Anterior cingulate cortex (tissue), 58 donors: ENCODE data around the gene CYP4F12.
"Not testable (repeated sequence)": the region's sequence is repeated elsewhere in the genome, so short reads cannot be mapped to it uniquely, and the experiment has no call there.

ENCODE experiments used
- DNase-seq, 58 donors: peaks; one replicate each; lab custom pipeline; 2025; lab: John Stamatoyannopoulos, UW

The CYP4F12 gene

GRCh38 chr19:15644816-15645215, 28.1 kb upstream of the CYP4F12 start:
- DNase-seq: no peak

- DNase-seq: no peak
Observed at GRCh38 chr19:15649526-15649925, 23.4 kb upstream of the CYP4F12 start.

- DNase-seq: not testable (repeated sequence)
Observed at GRCh38 chr19:15650123-15650522, 22.8 kb upstream of the CYP4F12 start.

GRCh38 chr19:15651791-15652190, 21.1 kb upstream of the CYP4F12 start:
- no peak for DNase-seq

GRCh38 chr19:15652559-15653278, 20.2 kb upstream of the CYP4F12 start:
- no peak for DNase-seq

GRCh38 chr19:15656467-15656866, 16.4 kb upstream of the CYP4F12 start:
- no peak for DNase-seq

GRCh38 chr19:15663247-15663646, 9.6 kb upstream of the CYP4F12 start:
- DNase-seq: no peak

- DNase-seq: no peak
Observed at GRCh38 chr19:15666186-15666585, 6.7 kb upstream of the CYP4F12 start.

- no peak for DNase-seq
Observed at GRCh38 chr19:15666883-15667282, 6.0 kb upstream of the CYP4F12 start.

GRCh38 chr19:15669440-15669839, 3.4 kb upstream of the CYP4F12 start:
- no peak for DNase-seq

- DNase-seq: no peak
Observed at GRCh38 chr19:15669891-15670290, 3.0 kb upstream of the CYP4F12 start.

- no peak for DNase-seq
Observed at GRCh38 chr19:15671237-15671821, 1.6 kb upstream of the CYP4F12 start.

GRCh38 chr19:15671891-15672579, 852 bp upstream of the CYP4F12 start:
- no peak for DNase-seq

- no peak for DNase-seq
Observed at GRCh38 chr19:15673176-15673654, 328 bp downstream of the CYP4F12 start.

- no peak for DNase-seq
Observed at GRCh38 chr19:15675560-15675959, 2.7 kb downstream of the CYP4F12 start.

- no peak for DNase-seq
Observed at GRCh38 chr19:15679089-15679488, 6.2 kb downstream of the CYP4F12 start.

- DNase-seq: not testable (repeated sequence)
Observed at GRCh38 chr19:15679865-15680264, 7.0 kb downstream of the CYP4F12 start.

- no peak for DNase-seq
Observed at GRCh38 chr19:15680478-15681322, 7.8 kb downstream of the CYP4F12 start.

- DNase-seq: no peak
Observed at GRCh38 chr19:15683411-15683810, 10.5 kb downstream of the CYP4F12 start.

GRCh38 chr19:15684828-15685227, 11.9 kb downstream of the CYP4F12 start:
- no peak for DNase-seq
